Neuron (in vitro differentiated cells): Measurements from ENCODE around the gene AFF3.

Source experiments
- H2AFZ ChIP-seq: one replicate; pipeline ENCODE4 v1.6.1; 2013; ENCODE audit warnings: low read depth, mild to moderate bottlenecking, inconsistent platforms, low read length, moderate library complexity
- H3K27me3 ChIP-seq: one replicate; pipeline ENCODE4 v1.6.1; 2013; ENCODE audit warnings: low read length; ENCODE audit not compliant: insufficient read depth
- H3K36me3 ChIP-seq: one replicate; pipeline ENCODE4 v1.6.1; 2013; ENCODE audit warnings: low read length; ENCODE audit not compliant: insufficient read depth
- H3K4me1 ChIP-seq: one replicate; pipeline ENCODE4 v1.6.1; 2013; ENCODE audit warnings: low read length; ENCODE audit not compliant: insufficient read depth
- H3K4me3 ChIP-seq: 2 replicates; pipeline ENCODE4 v1.5.1; 2013; ENCODE audit warnings: mild to moderate bottlenecking, low read length, moderate library complexity
- H3K9me3 ChIP-seq: one replicate; pipeline ENCODE4 v1.6.1; 2013; ENCODE audit warnings: low read length

AFF3 gene

GRCh38 chr2:100015849-100016248, 126.5 kb downstream of the AFF3 start:
- no peak overlapping the region for H2AFZ ChIP-seq
- H3K27me3 ChIP-seq = no peaks in the 10 kb centered on the region
- no peak overlapping the region for H3K4me3 ChIP-seq

DNA sequence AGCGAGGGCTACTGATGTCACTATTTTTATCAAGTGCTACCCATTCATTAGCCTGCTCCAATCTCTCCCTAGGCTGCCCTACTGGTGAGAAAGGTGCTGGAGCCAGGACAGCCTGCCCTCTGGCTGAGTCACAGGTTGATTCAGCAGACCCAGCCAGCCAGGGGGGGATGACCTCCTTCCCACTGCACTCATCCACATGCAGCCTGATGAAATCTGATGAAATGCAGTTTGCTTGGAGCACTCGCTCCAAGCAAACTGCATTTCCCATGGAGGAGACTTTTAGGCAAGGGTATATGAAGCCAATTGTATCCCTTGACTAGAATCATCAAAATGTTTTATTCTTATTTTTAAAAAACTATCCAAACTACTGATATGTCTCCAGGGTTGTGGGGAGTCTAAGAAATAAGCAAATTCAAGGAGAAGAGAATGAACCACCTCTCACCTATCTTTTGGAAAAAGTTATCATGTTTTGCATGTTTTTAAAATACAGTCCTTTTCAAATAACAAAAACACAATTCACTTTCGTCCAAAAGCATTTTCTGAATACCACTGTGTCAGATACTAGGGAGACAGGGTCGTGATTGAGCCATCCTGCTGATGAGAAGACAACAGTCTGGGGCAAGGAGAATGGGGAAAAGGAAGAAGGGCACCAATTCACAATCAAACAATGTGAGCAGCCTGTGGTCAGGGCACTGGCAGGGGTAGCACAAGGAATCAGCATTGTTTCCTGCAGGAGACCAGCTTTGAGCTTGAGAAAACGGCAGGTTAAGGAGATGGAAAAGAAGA, 128.3 kb downstream of the AFF3 start:
- Histone ChIP-seq H3K27me3 (no peaks in the 10 kb centered on the region), H2AFZ (no peak overlapping the region), H3K4me1 (peaks cover 12% of the 10 kb centered on the region), H3K4me3 (no peak overlapping the region), H3K36me3 (no peaks in the 10 kb centered on the region), H3K9me3 (peaks cover 10% of the 10 kb centered on the region)

More at GRCh38 chr2:100015849-100016248, 126.5 kb downstream of the AFF3 start:
- peaks cover 5% of the 10 kb centered on the region for H3K4me1 ChIP-seq
- peaks cover 10% of the 10 kb centered on the region for H3K9me3 ChIP-seq
- no peaks in the 10 kb centered on the region for H3K36me3 ChIP-seq

GRCh38 chr2:100012561-100012960, 129.8 kb downstream of the AFF3 start:
- Histone ChIP-seq H3K9me3 (peaks cover 10% of the 10 kb centered on the region), H3K4me1 (peaks cover 16% of the 10 kb centered on the region), H3K27me3 (no peaks in the 10 kb centered on the region), H2AFZ (no peak overlapping the region), H3K4me3 (no peak overlapping the region), H3K36me3 (peaks cover 3% of the 10 kb centered on the region)

- Histone ChIP-seq H2AFZ (no peak overlapping the region), H3K9me3 (peaks cover 5% of the 10 kb centered on the region)
Observed at GRCh38 chr2:100011272-100011731, 131.1 kb downstream of the AFF3 start.

GRCh38 chr2:100010606-100011005, 131.8 kb downstream of the AFF3 start:
- Histone ChIP-seq H3K4me3 (no peak overlapping the region), H3K27me3 (no peaks in the 10 kb centered on the region), H3K4me1 (peaks cover 16% of the 10 kb centered on the region), H2AFZ (no peak overlapping the region), H3K9me3 (no peaks in the 10 kb centered on the region), H3K36me3 (peaks cover 13% of the 10 kb centered on the region)

More at GRCh38 chr2:100011272-100011731, 131.1 kb downstream of the AFF3 start:
- Histone ChIP-seq H3K27me3 (no peaks in the 10 kb centered on the region), H3K36me3 (peaks cover 11% of the 10 kb centered on the region), H3K4me1 (peaks cover 16% of the 10 kb centered on the region), H3K4me3 (no peak overlapping the region)

- peaks cover 16% of the 10 kb centered on the region for H3K4me1 ChIP-seq
Observed at GRCh38 chr2:100009743-100010142, 132.6 kb downstream of the AFF3 start.

DNA sequence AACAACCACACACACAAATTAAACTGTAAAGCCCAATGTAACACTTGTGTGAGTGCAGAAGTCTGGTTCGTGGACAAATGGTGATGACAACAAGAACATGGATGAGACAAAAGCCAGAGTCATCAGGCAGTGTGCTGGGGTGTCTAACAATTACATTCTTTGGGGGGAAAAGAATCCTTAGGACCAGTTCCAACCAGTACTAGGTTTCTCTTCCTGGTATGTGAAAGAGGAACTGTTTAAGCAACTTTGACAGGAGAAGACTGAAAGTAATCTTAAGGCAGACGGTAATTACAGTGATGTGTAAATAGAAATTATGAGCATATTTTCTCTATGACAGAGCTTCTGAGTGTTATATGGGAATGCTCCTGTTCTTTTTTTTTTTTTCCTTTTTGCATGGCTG, 133.4 kb downstream of the AFF3 start:
- H3K9me3 ChIP-seq = no peaks in the 10 kb centered on the region
- peaks cover 13% of the 10 kb centered on the region for H3K36me3 ChIP-seq
- no peaks in the 10 kb centered on the region for H3K27me3 ChIP-seq
- H3K4me3 ChIP-seq = no peak overlapping the region
- H3K4me1 ChIP-seq = peaks cover 11% of the 10 kb centered on the region
- H2AFZ ChIP-seq = no peak overlapping the region

More at GRCh38 chr2:100009743-100010142, 132.6 kb downstream of the AFF3 start:
- H3K27me3 ChIP-seq = no peaks in the 10 kb centered on the region
- H3K4me3 ChIP-seq = no peak overlapping the region
- no peaks in the 10 kb centered on the region for H3K9me3 ChIP-seq
- H2AFZ ChIP-seq = no peak overlapping the region
- peaks cover 13% of the 10 kb centered on the region for H3K36me3 ChIP-seq

DNA sequence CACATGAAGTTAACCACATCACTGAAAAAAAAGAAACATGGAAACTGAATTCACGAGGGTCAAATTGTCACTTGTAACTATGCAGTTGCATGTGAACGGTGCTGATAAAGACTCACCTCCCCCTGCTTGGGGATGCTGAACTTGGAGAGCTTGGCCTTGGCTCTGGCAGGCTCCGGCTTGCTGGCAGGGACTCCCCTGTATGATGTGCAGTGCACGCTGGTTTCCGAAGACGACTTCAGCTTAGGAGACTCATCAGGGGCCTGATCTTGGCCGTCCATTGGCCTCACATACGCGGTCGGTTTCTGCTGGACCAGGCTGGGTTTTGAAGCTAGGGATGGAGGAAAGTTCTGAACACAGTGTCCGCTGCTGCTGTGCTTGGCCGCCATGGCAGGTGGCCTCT, 135.9 kb downstream of the AFF3 start:
- Histone ChIP-seq H2AFZ (no peak overlapping the region), H3K9me3 (no peaks in the 10 kb centered on the region), H3K4me1 (peaks cover 11% of the 10 kb centered on the region), H3K36me3 (peaks cover 13% of the 10 kb centered on the region), H3K4me3 (no peak overlapping the region), H3K27me3 (no peaks in the 10 kb centered on the region)

- H3K27me3 ChIP-seq = no peaks in the 10 kb centered on the region
- peaks cover 13% of the 10 kb centered on the region for H3K36me3 ChIP-seq
- H3K4me3 ChIP-seq = no peak overlapping the region
Observed at GRCh38 chr2:100004959-100005387, 137.4 kb downstream of the AFF3 start.

GRCh38 chr2:100004348-100004884, 138.0 kb downstream of the AFF3 start:
- Histone ChIP-seq H3K27me3 (no peaks in the 10 kb centered on the region), H3K36me3 (peaks cover 13% of the 10 kb centered on the region), H2AFZ (no peak overlapping the region), H3K4me1 (peaks cover 8% of the 10 kb centered on the region), H3K4me3 (no peak overlapping the region), H3K9me3 (no peaks in the 10 kb centered on the region)

More at GRCh38 chr2:100004959-100005387, 137.4 kb downstream of the AFF3 start:
- peaks cover 11% of the 10 kb centered on the region for H3K4me1 ChIP-seq
- no peak overlapping the region for H2AFZ ChIP-seq
- H3K9me3 ChIP-seq = no peaks in the 10 kb centered on the region

GRCh38 chr2:100002059-100002458, 140.3 kb downstream of the AFF3 start:
- Histone ChIP-seq H3K36me3 (peaks cover 7% of the 10 kb centered on the region), H3K4me3 (no peak overlapping the region), H3K4me1 (no peaks in the 10 kb centered on the region), H3K9me3 (no peaks in the 10 kb centered on the region), H3K27me3 (no peaks in the 10 kb centered on the region), H2AFZ (no peak overlapping the region)

DNA sequence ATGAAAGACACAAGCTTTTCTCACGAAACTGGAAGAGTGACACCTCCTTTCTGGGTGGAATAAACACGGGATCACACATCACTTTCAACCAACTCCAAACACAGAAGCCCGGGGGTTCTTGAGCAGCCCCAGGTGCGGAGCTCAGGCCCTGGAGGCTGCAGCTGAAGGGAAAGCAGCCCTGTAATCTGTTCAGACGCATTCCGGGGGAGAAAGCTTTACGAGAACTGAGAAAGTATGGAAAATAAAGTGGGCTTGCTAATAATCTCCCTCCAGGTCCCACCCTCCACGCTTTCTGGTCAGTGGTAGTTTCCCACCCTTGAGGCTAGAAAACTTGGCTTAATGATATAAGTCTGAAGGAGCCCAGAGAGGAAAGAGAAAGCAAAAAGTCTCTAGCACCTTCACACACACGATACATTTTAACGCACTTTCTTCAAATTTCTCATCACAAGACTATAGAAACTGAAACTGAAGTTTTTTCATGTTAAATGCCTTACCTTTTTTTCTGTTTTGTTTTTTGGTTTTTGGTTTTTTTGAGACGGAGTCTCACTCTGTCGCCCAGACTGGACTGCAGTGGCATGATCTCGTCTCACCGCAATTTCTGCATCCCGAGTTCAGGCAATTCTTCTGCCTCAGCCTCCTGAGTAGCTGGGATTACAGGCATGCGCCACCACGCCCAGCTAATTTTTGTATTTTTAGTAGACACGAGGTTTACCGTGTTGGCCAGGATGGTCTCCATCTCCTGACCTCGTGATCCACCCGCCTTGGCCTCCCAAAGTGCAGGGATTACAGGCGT, 141.3 kb downstream of the AFF3 start:
- H3K9me3 ChIP-seq = no peaks in the 10 kb centered on the region
- H2AFZ ChIP-seq = no peak overlapping the region
- H3K4me3 ChIP-seq = no peak overlapping the region
- no peaks in the 10 kb centered on the region for H3K36me3 ChIP-seq
- no peaks in the 10 kb centered on the region for H3K27me3 ChIP-seq
- no peaks in the 10 kb centered on the region for H3K4me1 ChIP-seq
